BJ (cell line): ENCODE measurements around the gene STIMATE. TPM values are rescaled to one million over a fixed set of nuclear protein-coding genes. Genes with fewer than 3 reads are reported as not detected.

Source experiments
- CTCF ChIA-PET: fragments of 350-600 bp; formaldehyde crosslinking; extraction: SDS; loops from one replicate; lab custom pipeline; 2021; ENCODE audit warnings: antibody characterized with exemption, inconsistent platforms; lab: Yijun Ruan, JAX
- POLR2A ChIA-PET: fragments of 300-600 bp; sonication (Branson Sonifier 250); formaldehyde crosslinking; extraction: SDS; loops from one replicate; lab custom pipeline; 2021; ENCODE audit warnings: antibody characterized with exemption; lab: Charles Lee
- DNase-seq: peaks from one replicate; pipeline ENCODE4 v3.0.0-alpha.2; 2011; ENCODE audit warnings: low read depth
- H3K27me3 ChIP-seq: 2 replicates; pipeline ENCODE4 v1.6.0; 2011; ENCODE audit warnings: low read length; ENCODE audit not compliant: control insufficient read depth, insufficient read depth
- H3K36me3 ChIP-seq: 2 replicates; pipeline ENCODE4 v1.5.1; 2011; ENCODE audit warnings: low read length; ENCODE audit not compliant: control insufficient read depth, insufficient read depth
- H3K4me3 ChIP-seq: 2 replicates; pipeline ENCODE4 v1.5.1; 2011; ENCODE audit warnings: low read depth, mild to moderate bottlenecking, control low read depth, low read length
- CTCF ChIP-seq: IDR thresholded peaks from 2 replicates; pipeline ENCODE4 v1.5.1; 2011; ENCODE audit warnings: low read depth, mild to moderate bottlenecking, control low read depth, inconsistent platforms, low read length, moderate library complexity; ENCODE audit not compliant: insufficient read depth
- polyA plus RNA-seq: library from polyadenylated mRNA; depleted of rRNA; stranded (reverse); fragments of >200 nt; gene quantifications from 2 replicates; pipeline ENCODE4 v1.2.3, GENCODE V29; 2011

The STIMATE gene
- polyA plus RNA-seq, 1 experiment = 13.5 TPM

- Histone ChIP-seq H3K36me3 (no peaks in the 10 kb centered on the region), H3K4me3 (no peak within 1 kb of the TSS), H3K27me3 (no peaks in the 10 kb centered on the region)
- no peak for TF ChIP-seq CTCF
- CTCF ChIA-PET = interaction anchor here (1.6 to 1.7 kb wide), 2 partner anchors 15 to 18 kb away, joined by 6 read pairs; no protein-coding TSS in a partner anchor
- POLR2A ChIA-PET = no interaction called here
- DNase-seq = no peak
Measured at GRCh38 chr3:52830535-52831258, 66.7 kb downstream of the STIMATE start, which contains the start of gene ITIH4. Gene ITIH4 (minus strand): TSS chr3:52830672. CDS start chr3:52830642, 30 bp downstream.

- ChIA-PET CTCF (interaction anchor here (0.9 kb wide), 1 partner anchor 14 kb away, joined by 3 read pairs; no protein-coding TSS in a partner anchor), POLR2A (no interaction called here)
- Histone ChIP-seq H3K27me3 (no peaks in the 10 kb centered on the region), H3K36me3 (no peaks in the 10 kb centered on the region), H3K4me3 (no peak overlapping the region)
- DNase-seq = no peak
- TF ChIP-seq CTCF = no peak
Measured at GRCh38 chr3:52829906-52830463, 67.4 kb downstream of the STIMATE start.

- ChIA-PET POLR2A (no interaction called here), CTCF (interaction anchor here (0.9 kb wide), 1 partner anchor 13 kb away, joined by 3 read pairs; no protein-coding TSS in a partner anchor)
- Histone ChIP-seq H3K4me3 (no peak overlapping the region), H3K27me3 (no peaks in the 10 kb centered on the region), H3K36me3 (no peaks in the 10 kb centered on the region)
- no peak for DNase-seq
- no peak for TF ChIP-seq CTCF
Measured at GRCh38 chr3:52829482-52829881, 67.9 kb downstream of the STIMATE start.

GRCh38 chr3:52827866-52828376 lies 69.4 kb downstream of the STIMATE start:
- ChIA-PET POLR2A (no interaction called here), CTCF (no interaction called here)
- no peak for DNase-seq
- Histone ChIP-seq H3K36me3 (no peaks in the 10 kb centered on the region), H3K27me3 (no peaks in the 10 kb centered on the region), H3K4me3 (no peak overlapping the region)
- no peak for TF ChIP-seq CTCF

GRCh38 chr3:52827441-52827840 lies 69.9 kb downstream of the STIMATE start:
- TF ChIP-seq CTCF = no peak
- CTCF ChIA-PET = interaction anchor here (1.3 kb wide), 1 partner anchor 18 kb away, joined by 5 read pairs; no protein-coding TSS in a partner anchor

More at GRCh38 chr3:52827441-52827840, 69.9 kb downstream of the STIMATE start:
- no peak for DNase-seq
- POLR2A ChIA-PET = no interaction called here
- H3K27me3 ChIP-seq = no peaks in the 10 kb centered on the region
- H3K36me3 ChIP-seq = no peaks in the 10 kb centered on the region
- H3K4me3 ChIP-seq = no peak overlapping the region
